Mammary epithelial cell (primary cell): ENCODE data around the gene TRIM66.
A peak's percentile ranks its signal among the peaks of the same experiment; 100 is the strongest.

Experiments
- CTCF ChIP-seq, 2 donors: IDR thresholded peaks in 1 of 2; conservative IDR thresholded peaks in 1 of 2; 2 replicates each; pipeline ENCODE4 v1.5.1; 2011 to 2012; ENCODE audit warnings: inconsistent platforms in 2 of 2, low read length in 2 of 2, mild to moderate bottlenecking in 2 of 2, control low read depth in 1 of 2, low read depth in 1 of 2; ENCODE audit not compliant: insufficient read depth in 1 of 2; ENCODE audit errors: extremely low read depth in 1 of 2
- EZH2 ChIP-seq: IDR thresholded peaks from 2 replicates; pipeline ENCODE4 v1.6.1; 2012; ENCODE audit warnings: low read length, inconsistent platforms, borderline replicate concordance

DNA sequence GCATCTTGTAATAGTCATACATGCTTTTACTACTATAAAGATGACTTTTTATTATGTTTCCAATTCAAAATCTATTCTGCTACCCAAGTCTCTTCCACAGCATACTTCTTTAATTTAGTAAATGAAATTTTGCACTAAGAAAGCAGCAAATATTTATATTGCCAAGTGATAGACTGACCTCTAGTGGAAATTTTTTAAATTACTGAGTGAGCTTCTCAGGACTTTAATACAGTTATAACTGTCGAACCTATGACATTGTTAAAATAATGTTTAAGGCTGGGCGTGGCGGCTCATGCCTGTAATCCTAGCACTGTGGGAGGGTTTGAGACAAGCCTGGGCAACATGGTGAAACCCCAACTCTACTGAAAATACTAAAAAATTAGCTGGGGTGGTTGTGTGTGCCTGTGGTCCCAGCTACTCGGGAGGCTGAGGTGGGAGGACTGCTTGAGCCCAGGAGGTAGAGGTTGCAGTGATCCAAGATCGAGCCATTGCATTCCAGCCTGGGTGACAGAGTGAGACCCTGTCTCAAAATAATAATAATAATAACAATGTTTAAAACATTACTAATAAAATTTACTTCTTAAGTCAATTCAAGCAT is 115.8 kb downstream of the TRIM66 start:
- TF ChIP-seq CTCF (conservative IDR thresholded peaks at IDR 0.05 in 1 of 2, IDR thresholded peaks at IDR 0.05 in 1 of 2; ENCODE audit: extremely low read depth in 1 of 2, insufficient read depth in 1 of 2, low read depth in 1 of 2, low read length in 2 of 2), result peak; percentile 43 to 50
- no peak for TF ChIP-seq EZH2
